Neural progenitor cell (in vitro differentiated cells): ENCODE measurements around the gene ATPAF2. TPM values are rescaled to one million over a fixed set of nuclear protein-coding genes. Genes with fewer than 3 reads are reported as not detected.
A peak's percentile ranks its signal among the peaks of the same experiment; 100 is the strongest.

ENCODE experiments used
- DNase-seq: peaks from one replicate; pipeline ENCODE4 v3.0.0-alpha.2; 2016; ENCODE audit warnings: low spot score
- H2AFZ ChIP-seq: fragments of 200-600 bp; sonication (generic); replicated peaks from 2 replicates; pipeline ENCODE4 v1.6.1; 2016; ENCODE audit warnings: antibody characterized with exemption
- H3F3A ChIP-seq: fragments of 200-600 bp; sonication (generic); 2 replicates; pipeline ENCODE4 v1.6.1; 2016; ENCODE audit warnings: antibody characterized with exemption, low read depth
- H3K27ac ChIP-seq: fragments of 200-600 bp; sonication (generic); 2 replicates; pipeline ENCODE4 v1.5.1; 2016; ENCODE audit warnings: mild to moderate bottlenecking
- H3K27me3 ChIP-seq: fragments of 200-600 bp; sonication (generic); 2 replicates; pipeline ENCODE4 v1.6.1; 2016; ENCODE audit warnings: mild to moderate bottlenecking, moderate library complexity
- H3K36me3 ChIP-seq: fragments of 200-600 bp; sonication (generic); 2 replicates; pipeline ENCODE4 v1.5.1; 2016
- H3K4me1 ChIP-seq: fragments of 200-600 bp; sonication (generic); 2 replicates; pipeline ENCODE4 v1.6.1; 2016; ENCODE audit warnings: mixed run types
- H3K4me2 ChIP-seq: fragments of 200-600 bp; sonication (generic); 2 replicates; pipeline ENCODE4 v1.6.1; 2016
- H3K4me3 ChIP-seq: fragments of 200-600 bp; sonication (generic); 2 replicates; pipeline ENCODE4 v1.5.1; 2016
- H3K79me2 ChIP-seq: fragments of 200-600 bp; sonication (generic); 2 replicates; pipeline ENCODE4 v1.6.1; 2016; ENCODE audit warnings: low read depth
- H3K9ac ChIP-seq: fragments of 200-600 bp; sonication (generic); 2 replicates; pipeline ENCODE4 v1.6.1; 2016
- H3K9me3 ChIP-seq: fragments of 200-600 bp; sonication (generic); 2 replicates; pipeline ENCODE4 v1.5.1; 2016; ENCODE audit warnings: low read depth
- H4K20me1 ChIP-seq: fragments of 200-600 bp; sonication (generic); 2 replicates; pipeline ENCODE4 v1.6.1; 2016; ENCODE audit warnings: low read depth
- H3K27ac Mint-ChIP-seq: 3 replicates; pipeline ENCODE4 v1.8.0; 2021; ENCODE audit warnings: mixed read lengths
- H3K27me3 Mint-ChIP-seq: 2 replicates; pipeline ENCODE4 v1.8.0; 2022; ENCODE audit warnings: low read depth, mild to moderate bottlenecking, inconsistent platforms, moderate library complexity, mixed read lengths; ENCODE audit not compliant: insufficient read depth
- H3K36me3 Mint-ChIP-seq: 3 replicates; pipeline ENCODE4 v1.8.0; 2021; ENCODE audit warnings: mixed read lengths
- H3K4me1 Mint-ChIP-seq: 3 replicates; pipeline ENCODE4 v1.8.0; 2021; ENCODE audit warnings: mixed read lengths
- H3K4me3 Mint-ChIP-seq: 3 replicates; pipeline ENCODE4 v1.8.0; 2021; ENCODE audit warnings: mild to moderate bottlenecking, moderate library complexity, mixed read lengths
- H3K9me3 Mint-ChIP-seq: 3 replicates; pipeline ENCODE4 v1.8.0; 2020; ENCODE audit warnings: mixed read lengths
- CTCF ChIP-seq: fragments of 200-600 bp; sonication (generic); IDR thresholded peaks from 2 replicates; pipeline ENCODE4 v1.5.1; 2017; ENCODE audit warnings: antibody characterized with exemption, mild to moderate bottlenecking
- EZH2 ChIP-seq: fragments of 200-600 bp; sonication (generic); IDR thresholded peaks from 2 replicates; pipeline ENCODE4 v1.6.1; 2017; ENCODE audit warnings: antibody characterized with exemption, mild to moderate bottlenecking, moderate library complexity
- EZH2phosphoT487 ChIP-seq: fragments of 200-600 bp; sonication (generic); IDR thresholded peaks from 2 replicates; pipeline ENCODE4 v1.6.1; 2017; ENCODE audit warnings: antibody characterized with exemption
- total RNA-seq: library from RNA; depleted of rRNA; stranded (reverse); fragments of >200 nt; gene quantifications from 2 replicates; pipeline ENCODE4 v1.2.3, GENCODE V29; 2015; ENCODE audit warnings: low replicate concordance

ATPAF2 gene
- total RNA-seq, 1 donor from 2014 or later: 9.6 TPM

- H3K79me2 ChIP-seq: no peaks in the 10 kb centered on the region
- H3K4me2 ChIP-seq: no peak overlapping the region
- H3K27ac ChIP-seq: no peak overlapping the region
- H3F3A ChIP-seq: no peaks in the 10 kb centered on the region
- no peaks in the 10 kb centered on the region for H3K27me3 ChIP-seq
- no peak overlapping the region for H3K4me3 Mint-ChIP-seq
- no peak for TF ChIP-seq EZH2phosphoT487
- peaks cover 2% of the 10 kb centered on the region for H3K9me3 Mint-ChIP-seq
- no peak overlapping the region for H3K4me3 ChIP-seq
- H3K9ac ChIP-seq: no peak overlapping the region
- H4K20me1 ChIP-seq: no peaks in the 10 kb centered on the region
- H3K4me1 Mint-ChIP-seq: peaks cover 1% of the 10 kb centered on the region
- DNase-seq: no peak
- H3K4me1 ChIP-seq: no peaks in the 10 kb centered on the region
- H3K9me3 ChIP-seq: no peaks in the 10 kb centered on the region
- no peaks in the 10 kb centered on the region for H3K27me3 Mint-ChIP-seq
- H3K27ac Mint-ChIP-seq: no peak overlapping the region
- H3K36me3 ChIP-seq: no peaks in the 10 kb centered on the region
- peaks cover 8% of the 10 kb centered on the region for H3K36me3 Mint-ChIP-seq
- no peak overlapping the region for H2AFZ ChIP-seq
Observed at GRCh38 chr17:18011286-18011685, 27.7 kb downstream of the ATPAF2 start.

- no peak for DNase-seq
- no peak for TF ChIP-seq CTCF
- no peak for TF ChIP-seq EZH2
- TF ChIP-seq EZH2phosphoT487: no peak
- H3F3A ChIP-seq: no peaks in the 10 kb centered on the region
- no peaks in the 10 kb centered on the region for H3K36me3 ChIP-seq
- H3K27me3 ChIP-seq: no peaks in the 10 kb centered on the region
- no peaks in the 10 kb centered on the region for H4K20me1 ChIP-seq
- no peak overlapping the region for H3K27ac ChIP-seq
- H3K36me3 Mint-ChIP-seq: peaks cover 5% of the 10 kb centered on the region
- no peaks in the 10 kb centered on the region for H3K4me1 ChIP-seq
- H3K9me3 Mint-ChIP-seq: peaks cover 2% of the 10 kb centered on the region
- no peak overlapping the region for H3K4me2 ChIP-seq
- H3K27me3 Mint-ChIP-seq: no peaks in the 10 kb centered on the region
- H3K79me2 ChIP-seq: no peaks in the 10 kb centered on the region
- no peaks in the 10 kb centered on the region for H3K9me3 ChIP-seq
- H2AFZ ChIP-seq: no peak overlapping the region
- H3K27ac Mint-ChIP-seq: no peak overlapping the region
- peaks cover 6% of the 10 kb centered on the region for H3K4me1 Mint-ChIP-seq
- no peak overlapping the region for H3K4me3 ChIP-seq
- no peak overlapping the region for H3K4me3 Mint-ChIP-seq
- no peak overlapping the region for H3K9ac ChIP-seq
Observed at GRCh38 chr17:18009609-18010420, 29.2 kb downstream of the ATPAF2 start.

- Mint-ChIP-seq H3K27me3 (no peaks in the 10 kb centered on the region), H3K9me3 (peaks cover 2% of the 10 kb centered on the region), H3K4me3 (no peak overlapping the region), H3K4me1 (peaks cover 6% of the 10 kb centered on the region), H3K27ac (peak overlapping the region; percentile 79), H3K36me3 (peaks cover 5% of the 10 kb centered on the region)
- Histone ChIP-seq H4K20me1 (no peaks in the 10 kb centered on the region), H3K27me3 (no peaks in the 10 kb centered on the region), H3K36me3 (no peaks in the 10 kb centered on the region), H3K79me2 (no peaks in the 10 kb centered on the region), H3K9ac (no peak overlapping the region), H3F3A (no peaks in the 10 kb centered on the region), H3K4me1 (no peaks in the 10 kb centered on the region), H2AFZ (no peak overlapping the region), H3K4me2 (no peak overlapping the region), H3K9me3 (no peaks in the 10 kb centered on the region), H3K4me3 (no peak overlapping the region), H3K27ac (no peak overlapping the region)
- TF ChIP-seq EZH2phosphoT487: no peak
- TF ChIP-seq CTCF: no peak
- TF ChIP-seq EZH2: no peak
- DNase-seq: no peak
Observed at GRCh38 chr17:18008496-18009268, 30.3 kb downstream of the ATPAF2 start.
